Measurements from ENCODE around the gene TMEM45A. TPM values are rescaled to one million over a fixed set of nuclear protein-coding genes. Genes with fewer than 3 reads are reported as not detected.
"Not testable (repeated sequence)": the region's sequence is repeated elsewhere in the genome, so short reads cannot be mapped to it uniquely, and the experiment has no call there.

TMEM45A gene
- total RNA-seq, 1 donor, result 0.81 TPM

DNA sequence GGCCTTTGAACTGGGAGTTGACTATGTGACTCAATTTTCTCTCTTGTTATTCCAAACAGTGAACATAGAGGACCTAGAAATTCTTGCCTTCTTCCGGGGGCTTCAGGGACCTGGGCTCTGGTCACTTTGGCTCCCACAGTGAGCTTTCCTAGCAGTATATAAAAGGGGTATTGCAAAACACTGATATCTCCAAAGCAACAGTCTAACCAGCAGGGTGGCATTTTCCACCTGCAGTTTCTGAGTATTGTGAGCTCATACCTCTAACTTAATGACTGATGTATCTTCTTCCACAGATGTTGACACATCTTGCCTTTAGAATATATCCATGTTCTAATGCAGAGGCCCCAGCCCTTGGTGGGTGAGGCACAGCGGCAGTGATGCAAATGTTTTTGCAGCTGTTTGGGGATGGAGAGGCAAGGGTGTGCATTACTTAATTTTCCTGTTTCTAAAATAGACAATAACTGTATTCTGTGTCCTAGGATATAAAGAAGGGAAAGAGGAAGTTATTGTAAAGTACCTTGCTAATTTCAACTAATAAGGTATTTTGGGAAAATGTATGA lies 71.3 kb downstream of the TMEM45A start:
- DNase-seq (ENCODE audit: low read depth in 2 of 3, low spot score in 2 of 3), result no peak

DNA sequence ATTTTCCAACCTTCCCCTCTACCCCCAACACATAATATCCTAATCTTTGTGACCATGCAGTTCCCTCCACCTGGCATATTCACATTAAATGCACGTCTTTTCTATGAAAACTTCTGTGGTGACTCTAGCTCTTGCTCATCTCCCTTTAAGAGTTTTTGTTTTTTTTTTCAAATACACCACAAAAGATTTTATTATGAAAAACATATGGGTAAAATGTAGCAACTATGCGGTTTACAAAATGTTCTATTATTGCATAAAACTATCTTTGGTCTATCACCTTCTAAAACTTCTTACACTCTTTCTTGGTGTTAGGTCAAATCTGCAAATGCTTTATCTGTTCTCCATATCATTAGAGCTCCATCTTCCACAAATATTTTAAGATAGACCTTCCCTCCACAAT lies 78.4 kb downstream of the TMEM45A start:
- DNase-seq (ENCODE audit: low read depth in 2 of 3, low spot score in 2 of 3), result no peak

- no peak for DNase-seq (ENCODE audit: low read depth in 2 of 3, low spot score in 2 of 3)
These were observed 82.1 kb downstream of the TMEM45A start for GRCh38 chr3:100574536-100574935.

DNA sequence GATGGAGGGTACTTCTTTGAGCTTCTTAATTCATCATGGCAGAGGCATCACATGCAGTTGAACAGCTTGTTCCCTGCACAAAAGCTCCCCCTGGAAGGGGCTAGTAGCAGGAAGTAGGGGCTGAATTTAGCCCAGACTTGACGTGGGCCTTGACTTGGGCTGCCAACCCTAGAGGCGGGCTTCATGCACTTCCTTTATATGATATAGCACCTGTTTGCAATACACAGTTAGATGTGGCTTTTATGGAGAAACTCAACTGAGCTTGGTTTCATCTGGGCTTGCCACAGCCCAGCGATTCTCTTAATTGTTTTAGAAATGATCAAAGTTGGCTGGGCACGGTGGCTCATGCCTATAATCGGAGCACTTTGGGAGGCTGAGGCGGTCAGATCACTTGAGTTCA lies 83.3 kb downstream of the TMEM45A start:
- DNase-seq (ENCODE audit: low read depth in 2 of 3, low spot score in 2 of 3), result no peak

DNA sequence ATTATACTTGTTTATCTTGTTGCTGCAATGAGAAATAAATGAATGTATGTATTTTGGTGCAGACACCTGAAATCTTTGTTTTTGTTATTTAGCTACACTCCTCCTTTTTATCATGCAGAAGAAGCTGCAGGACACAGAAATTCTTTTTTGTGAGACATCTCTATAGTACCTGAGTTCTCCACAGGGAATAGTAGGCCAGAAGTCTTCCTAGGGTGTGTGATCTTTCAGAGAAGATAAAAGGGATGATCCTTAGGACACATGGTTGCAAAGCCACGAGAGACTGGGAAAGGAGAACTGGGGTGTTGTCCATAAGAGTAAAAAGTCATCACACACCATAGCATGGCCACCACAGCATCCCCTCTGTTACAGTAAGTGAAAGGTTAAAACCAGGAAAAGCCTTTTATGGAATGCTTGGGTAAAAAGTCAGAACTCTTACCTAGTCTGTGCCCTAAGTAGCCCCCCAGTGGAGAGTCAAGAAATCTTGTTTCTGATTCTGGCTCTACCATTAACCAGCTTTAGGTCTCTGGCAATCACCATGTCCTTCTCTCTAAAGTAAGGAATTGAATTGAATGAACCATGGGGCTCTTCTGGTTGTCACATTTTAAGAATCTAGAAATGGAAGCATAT lies 85.1 kb downstream of the TMEM45A start:
- no peak for DNase-seq (ENCODE audit: low read depth in 2 of 3, low spot score in 2 of 3)

DNA sequence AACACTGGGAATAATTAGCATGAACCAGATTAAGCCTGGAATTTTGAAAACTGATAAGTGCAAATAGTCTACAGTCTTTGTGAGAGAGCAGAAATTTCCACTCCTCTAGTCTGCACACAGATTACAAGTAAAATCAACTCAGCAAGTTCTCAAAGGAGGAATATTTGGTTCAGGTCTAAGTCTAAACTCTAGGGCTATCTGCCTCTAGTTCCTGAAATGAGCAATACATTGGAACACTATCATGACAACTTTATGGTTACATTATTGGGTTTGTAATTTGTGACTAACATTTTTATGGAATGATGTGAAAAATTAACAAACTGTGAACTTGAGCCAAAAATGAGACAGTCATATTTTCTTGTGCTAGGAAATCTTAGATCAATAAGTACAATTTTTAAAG lies 86.2 kb downstream of the TMEM45A start:
- DNase-seq (ENCODE audit: low read depth in 2 of 3, low spot score in 2 of 3), result no peak

- DNase-seq (ENCODE audit: low read depth in 2 of 3, low spot score in 2 of 3), result no peak
These were observed 87.7 kb downstream of the TMEM45A start for GRCh38 chr3:100580147-100580546.

DNA sequence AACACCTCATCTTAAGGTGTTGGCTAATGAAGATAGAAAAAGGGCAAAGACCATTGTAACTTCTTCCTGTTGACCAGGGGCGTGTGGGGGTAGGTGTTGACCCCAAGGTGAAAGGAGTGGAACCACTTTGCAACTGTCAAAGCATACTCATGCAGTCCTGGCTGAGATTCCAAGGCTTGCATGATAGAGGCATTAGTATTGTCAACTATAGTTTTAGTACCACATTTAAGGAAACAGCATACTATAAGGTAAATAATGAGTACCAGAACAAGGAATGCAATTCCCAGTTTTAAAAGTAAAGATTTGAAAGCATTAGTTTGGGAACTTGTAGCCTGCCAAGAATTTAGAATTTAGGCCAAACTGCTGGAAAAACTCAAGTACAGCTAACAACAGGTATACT lies 89.2 kb downstream of the TMEM45A start:
- no peak for DNase-seq (ENCODE audit: low read depth in 2 of 3, low spot score in 2 of 3)

DNA sequence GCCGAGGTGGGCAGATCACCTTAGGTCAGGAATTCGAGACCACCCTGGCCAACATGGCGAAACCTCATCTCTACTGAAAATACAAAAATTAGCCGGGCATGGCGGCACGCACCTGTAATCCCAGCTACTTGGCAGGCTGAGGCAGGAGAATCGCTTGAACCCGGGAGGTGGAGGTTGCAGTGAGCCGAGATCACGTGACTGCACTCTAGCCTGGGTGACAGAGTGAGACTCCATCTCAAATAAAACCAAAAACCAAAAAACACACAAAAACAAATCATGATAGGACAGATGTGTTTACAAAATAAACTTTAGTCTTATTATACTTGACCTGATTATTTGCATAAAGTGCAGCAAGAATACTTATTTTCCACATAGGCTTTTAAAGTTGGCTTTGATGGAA lies 89.7 kb downstream of the TMEM45A start:
- not testable (repeated sequence) for DNase-seq (ENCODE audit: low read depth in 2 of 3, low spot score in 2 of 3)

- no peak for DNase-seq (ENCODE audit: low read depth in 2 of 3, low spot score in 2 of 3)
These were observed 91.8 kb downstream of the TMEM45A start for GRCh38 chr3:100584101-100584660.

DNA sequence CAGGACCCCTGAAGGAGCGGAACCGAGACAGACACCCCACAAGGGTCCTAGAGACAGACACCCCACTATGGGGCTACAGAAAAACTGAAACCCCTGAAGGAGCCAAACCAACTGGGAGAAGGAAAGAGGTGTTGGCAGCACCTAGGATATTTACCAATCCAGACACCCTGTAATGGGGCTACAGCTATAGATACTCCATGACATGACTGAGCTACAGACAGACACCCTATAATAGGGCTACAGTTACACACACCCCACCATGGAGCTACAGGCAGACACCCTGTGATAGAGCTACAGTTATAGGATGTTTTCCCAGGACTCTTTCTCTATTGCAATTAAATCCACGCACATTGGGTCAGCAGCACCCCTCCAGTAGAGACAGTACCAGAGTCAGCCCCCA lies 94.4 kb downstream of the TMEM45A start:
- DNase-seq (ENCODE audit: low read depth in 2 of 3, low spot score in 2 of 3), result no peak

- no peak for DNase-seq (ENCODE audit: low read depth in 2 of 3, low spot score in 2 of 3)
These were observed 95.8 kb downstream of the TMEM45A start for GRCh38 chr3:100588251-100588650.

- peak; percentile 48 to 86 (median 63) for DNase-seq (ENCODE audit: low read depth in 2 of 3, low spot score in 2 of 3)
These were observed 97.9 kb downstream of the TMEM45A start for GRCh38 chr3:100590114-100590839.

DNA sequence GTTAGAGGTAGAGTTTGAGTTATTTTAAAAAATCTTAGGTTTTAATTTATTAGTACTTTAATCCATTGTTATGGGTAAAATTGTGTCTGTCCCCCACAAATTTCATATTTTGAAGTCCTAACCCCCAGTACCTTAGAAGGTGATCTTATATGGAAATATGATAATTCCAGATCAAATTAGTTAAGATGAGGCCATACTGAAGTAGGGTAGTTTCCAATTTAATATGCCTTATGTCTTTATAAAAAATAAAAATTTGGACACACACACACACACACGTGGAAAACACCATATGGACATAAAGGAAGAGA lies 98.4 kb downstream of the TMEM45A start:
- DNase-seq (ENCODE audit: low read depth in 2 of 3, low spot score in 2 of 3), result no peak

GRCh38 chr3:100591411-100591810 lies 99.0 kb downstream of the TMEM45A start:
- no peak for DNase-seq (ENCODE audit: low read depth in 2 of 3, low spot score in 2 of 3)

GRCh38 chr3:100600181-100601042 lies 108.0 kb downstream of the TMEM45A start:
- DNase-seq (ENCODE audit: low read depth in 2 of 3, low spot score in 2 of 3), result peak in 1 of 3 donors; percentile 56

- peak in 1 of 3 donors; percentile 47 for DNase-seq (ENCODE audit: low read depth in 2 of 3, low spot score in 2 of 3)
These were observed 110.4 kb downstream of the TMEM45A start for GRCh38 chr3:100602506-100603444.

GRCh38 chr3:100603469-100603868 lies 111.0 kb downstream of the TMEM45A start:
- DNase-seq (ENCODE audit: low read depth in 2 of 3, low spot score in 2 of 3), result peak in 2 of 3 donors; percentile 31 to 56

DNA sequence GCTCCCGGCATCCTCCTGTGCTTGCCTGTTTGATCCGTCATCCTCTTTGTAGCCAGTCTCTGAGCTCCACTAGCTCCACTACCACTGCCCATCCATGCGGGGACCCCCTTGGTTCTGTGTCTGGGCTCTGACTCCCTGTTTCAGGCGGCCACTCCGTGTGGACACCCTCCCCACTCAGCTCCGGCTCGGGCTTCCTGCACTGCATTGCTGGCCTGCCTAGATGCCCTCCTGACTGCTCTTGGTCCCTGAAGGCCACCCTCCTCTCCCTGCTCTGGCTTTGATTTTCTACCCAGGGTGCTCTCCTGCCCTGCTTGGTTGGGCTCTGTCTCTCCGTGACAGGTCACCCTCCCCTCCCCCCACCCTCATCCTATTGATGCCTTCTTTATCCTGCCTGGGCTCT lies 112.9 kb downstream of the TMEM45A start:
- no peak for DNase-seq (ENCODE audit: low read depth in 2 of 3, low spot score in 2 of 3)

Data from hematopoietic multipotent progenitor cell (in vitro differentiated cells).